MCF 10A (cell line): ENCODE results near the gene SLC38A2. TPM values are rescaled to one million over a fixed set of nuclear protein-coding genes. Genes with fewer than 3 reads are reported as not detected.

ENCODE experiments used
- BruUV-seq: library from RNA; stranded (reverse); fragments of 400-500 nt; replicated peaks from 2 replicates; lab custom pipeline; 2021; lab: Mats Ljungman, UMichigan
- CTCF ChIA-PET: fragments of 300-600 bp; sonication (Branson Sonifier 250); formaldehyde crosslinking; extraction: SDS; loops from one replicate; lab custom pipeline; 2021; ENCODE audit warnings: antibody characterized with exemption, inconsistent platforms; lab: Yijun Ruan, JAX
- POLR2A ChIA-PET: fragments of 300-600, 350-650 bp; sonication (Branson Sonifier 250); formaldehyde crosslinking; extraction: SDS; loops from one replicate; lab custom pipeline; 2020; ENCODE audit warnings: antibody characterized with exemption, inconsistent platforms; lab: Yijun Ruan, JAX
- DNase-seq: peaks from one replicate; pipeline ENCODE4 v3.0.0-alpha.2; 2018; ENCODE audit not compliant: unreplicated experiment
- H3K27ac Mint-ChIP-seq: one replicate; pipeline ENCODE4 v1.8.0; 2022; ENCODE audit warnings: mild to moderate bottlenecking, low read depth, mixed read lengths; ENCODE audit not compliant: unreplicated experiment
- H3K27me3 Mint-ChIP-seq: one replicate; pipeline ENCODE4 v1.8.0; 2022; ENCODE audit warnings: mixed read lengths; ENCODE audit not compliant: insufficient read depth, unreplicated experiment
- H3K36me3 Mint-ChIP-seq: one replicate; pipeline ENCODE4 v1.8.0; 2022; ENCODE audit warnings: mild to moderate bottlenecking, moderate library complexity, mixed read lengths; ENCODE audit not compliant: insufficient read depth, unreplicated experiment
- H3K4me1 Mint-ChIP-seq: one replicate; pipeline ENCODE4 v1.8.0; 2022; ENCODE audit warnings: mixed read lengths; ENCODE audit not compliant: insufficient read depth, unreplicated experiment
- H3K4me3 Mint-ChIP-seq: one replicate; pipeline ENCODE4 v1.8.0; 2022; ENCODE audit warnings: mild to moderate bottlenecking, moderate library complexity, mixed read lengths; ENCODE audit not compliant: unreplicated experiment
- H3K9me3 Mint-ChIP-seq: one replicate; pipeline ENCODE4 v1.8.0; 2022; ENCODE audit warnings: mixed read lengths; ENCODE audit not compliant: unreplicated experiment
- intact Hi-C: fragments of 100-400 bp; cut with micrococcal nuclease; formaldehyde crosslinking; loops from 2 replicates; pipeline ENCODE4 v1.14.1; 2022
- total RNA-seq: library from RNA; stranded (reverse); gene quantifications from 2 replicates; pipeline ENCODE4 v1.2.3, GENCODE V29; 2022
- TF ChIP-seq, protein P1 (sequence below): fragments of 200-600 bp; IDR thresholded peaks from one replicate; pipeline ENCODE4 v1.8.0; 2022; ENCODE audit warnings: antibody characterized with exemption, mild to moderate bottlenecking; ENCODE audit not compliant: unreplicated experiment

Gene SLC38A2
- total RNA-seq, 1 experiment from 2014 or later, result 1,070 TPM

DNA sequence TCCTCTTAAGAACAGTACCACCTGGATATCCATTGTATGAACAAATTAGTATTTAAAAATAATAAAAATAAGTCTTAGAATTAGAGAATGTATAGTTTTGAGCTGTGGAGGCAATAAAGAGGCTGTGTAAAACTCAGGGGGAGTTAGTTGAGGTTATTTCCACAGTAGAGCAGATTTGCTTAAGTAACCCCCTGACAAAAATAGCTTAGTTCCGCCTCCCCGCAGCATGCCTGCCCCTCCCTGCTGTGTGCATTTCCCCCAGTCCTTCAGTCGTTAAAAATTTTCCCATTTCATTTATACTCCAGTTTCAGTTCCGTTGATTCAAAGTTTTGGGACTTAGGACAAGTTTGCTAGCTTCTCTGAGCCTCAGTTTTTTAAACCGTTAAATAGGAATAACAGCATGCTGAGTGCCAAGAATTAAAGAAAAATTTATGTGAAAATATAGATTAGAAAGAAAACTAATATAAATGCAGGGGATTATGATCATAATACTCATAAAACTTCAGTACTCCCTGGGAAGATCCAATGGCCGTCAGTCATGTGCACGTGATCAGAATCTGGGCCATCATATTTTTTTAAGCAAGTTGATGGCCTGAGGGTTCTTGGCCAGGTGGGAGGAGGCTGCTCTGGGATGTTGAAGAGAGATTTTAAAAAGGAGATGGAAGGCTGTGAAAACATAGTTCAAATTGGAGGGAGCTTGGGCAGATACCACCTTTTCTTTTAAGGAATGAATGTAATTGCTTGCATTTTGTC, 14.5 kb upstream of the SLC38A2 start:
- Mint-ChIP-seq H3K27ac (peak overlapping the region; percentile 97), H3K9me3 (no peaks in the 10 kb centered on the region), H3K4me1 (peaks cover 53% of the 10 kb centered on the region), H3K36me3 (peaks cover 8% of the 10 kb centered on the region), H3K4me3 (peak overlapping the region; percentile 45), H3K27me3 (no peaks in the 10 kb centered on the region)
- TF ChIP-seq, protein P1, sequence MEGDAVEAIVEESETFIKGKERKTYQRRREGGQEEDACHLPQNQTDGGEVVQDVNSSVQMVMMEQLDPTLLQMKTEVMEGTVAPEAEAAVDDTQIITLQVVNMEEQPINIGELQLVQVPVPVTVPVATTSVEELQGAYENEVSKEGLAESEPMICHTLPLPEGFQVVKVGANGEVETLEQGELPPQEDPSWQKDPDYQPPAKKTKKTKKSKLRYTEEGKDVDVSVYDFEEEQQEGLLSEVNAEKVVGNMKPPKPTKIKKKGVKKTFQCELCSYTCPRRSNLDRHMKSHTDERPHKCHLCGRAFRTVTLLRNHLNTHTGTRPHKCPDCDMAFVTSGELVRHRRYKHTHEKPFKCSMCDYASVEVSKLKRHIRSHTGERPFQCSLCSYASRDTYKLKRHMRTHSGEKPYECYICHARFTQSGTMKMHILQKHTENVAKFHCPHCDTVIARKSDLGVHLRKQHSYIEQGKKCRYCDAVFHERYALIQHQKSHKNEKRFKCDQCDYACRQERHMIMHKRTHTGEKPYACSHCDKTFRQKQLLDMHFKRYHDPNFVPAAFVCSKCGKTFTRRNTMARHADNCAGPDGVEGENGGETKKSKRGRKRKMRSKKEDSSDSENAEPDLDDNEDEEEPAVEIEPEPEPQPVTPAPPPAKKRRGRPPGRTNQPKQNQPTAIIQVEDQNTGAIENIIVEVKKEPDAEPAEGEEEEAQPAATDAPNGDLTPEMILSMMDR, result no peak
- TSS peak; percentile 6 for BruUV-seq
- intact Hi-C loops, result loop anchor here (1.0 kb wide), 1 partner anchor 43 kb away; no protein-coding TSS in a partner anchor
- ChIA-PET POLR2A (interaction anchor here (0.8 to 15.1 kb wide), 31 partner anchors 9 to 314 kb away, joined by 3 to 302 read pairs (median 10); partner anchors contain the start of genes SLC38A1 and SLC38A2), CTCF (interaction anchor here (0.6 to 1.9 kb wide), 5 partner anchors 14 to 161 kb away, joined by 3 to 11 read pairs (median 3); no protein-coding TSS in a partner anchor)
- DNase-seq, result peak; percentile 55

DNA sequence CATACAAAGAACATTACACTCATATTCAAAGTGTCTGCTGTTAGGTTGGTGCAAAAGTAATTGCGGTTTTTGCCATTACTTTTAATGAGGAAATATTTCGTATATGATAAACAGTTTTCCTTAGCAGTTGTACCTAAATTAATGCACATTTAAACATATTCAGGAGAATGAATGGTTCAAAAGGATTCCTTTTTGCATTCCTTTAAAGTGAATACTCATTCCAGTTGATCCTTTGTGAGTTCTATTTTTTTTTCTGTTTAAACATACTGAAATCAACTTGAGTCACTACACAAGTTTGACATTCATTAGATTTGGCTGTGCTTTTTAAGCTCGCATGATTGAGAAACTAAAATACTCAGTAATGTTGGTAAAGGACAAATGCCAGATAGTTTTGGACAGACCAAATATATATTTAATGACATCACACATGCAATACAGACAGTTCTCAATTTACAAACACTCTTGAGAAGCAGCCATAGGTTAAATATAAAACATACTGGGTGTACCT, 13.8 kb upstream of the SLC38A2 start:
- H3K4me1 Mint-ChIP-seq, result peaks cover 53% of the 10 kb centered on the region
- TF ChIP-seq, protein P1, result no peak
- intact Hi-C loops, result loop anchor here (1.0 kb wide), 1 partner anchor 44 kb away; no protein-coding TSS in a partner anchor
- no peaks in the 10 kb centered on the region for H3K27me3 Mint-ChIP-seq
- ChIA-PET POLR2A (interaction anchor here (0.6 to 15.1 kb wide), 36 partner anchors 9 to 697 kb away, joined by 3 to 302 read pairs (median 6); partner anchors contain the start of genes SCAF11, SLC38A1 and SLC38A2), CTCF (interaction anchor here (0.6 to 3.5 kb wide), 8 partner anchors 13 to 598 kb away, joined by 3 to 11 read pairs (median 3); no protein-coding TSS in a partner anchor)
- peak overlapping the region; percentile 45 for H3K4me3 Mint-ChIP-seq
- BruUV-seq, result no TSS peak
- peak overlapping the region; percentile 97 for H3K27ac Mint-ChIP-seq
- H3K9me3 Mint-ChIP-seq, result no peaks in the 10 kb centered on the region
- DNase-seq, result peak; percentile 89
- H3K36me3 Mint-ChIP-seq, result peaks cover 8% of the 10 kb centered on the region

DNA sequence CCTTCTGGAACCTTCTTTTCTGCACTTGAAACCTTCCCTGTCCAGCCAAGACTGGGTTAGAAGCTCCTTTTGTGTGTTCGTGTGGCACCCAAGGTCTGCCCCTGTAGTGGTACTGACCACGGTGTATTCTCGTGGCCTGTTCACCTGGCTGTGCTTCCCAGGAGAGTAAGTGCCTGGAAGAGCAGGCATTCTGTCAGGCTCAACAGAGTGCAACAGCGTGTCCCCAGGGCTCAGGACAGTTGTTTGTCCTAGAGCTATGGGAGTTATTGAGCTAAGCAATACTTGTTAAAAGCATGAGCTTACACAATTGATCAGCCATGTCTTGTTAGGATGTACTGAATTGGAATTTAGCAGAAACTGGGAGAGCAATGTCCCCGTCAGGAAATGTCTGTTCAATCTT, 12.9 kb upstream of the SLC38A2 start:
- Mint-ChIP-seq H3K36me3 (peaks cover 8% of the 10 kb centered on the region), H3K27ac (peak overlapping the region; percentile 97), H3K9me3 (no peaks in the 10 kb centered on the region), H3K4me3 (peak overlapping the region; percentile 91), H3K27me3 (no peaks in the 10 kb centered on the region), H3K4me1 (peaks cover 47% of the 10 kb centered on the region)
- peak; percentile 37 for DNase-seq
- intact Hi-C loops, result no loop called here
- POLR2A ChIA-PET, result interaction anchor here (0.8 to 15.1 kb wide), 23 partner anchors 17 to 698 kb away, joined by 3 to 302 read pairs (median 17); partner anchors contain the start of genes SLC38A1 and SLC38A2
- CTCF ChIA-PET, result interaction anchor here (0.6 to 3.5 kb wide), 14 partner anchors 10 to 1528 kb away, joined by 3 to 11 read pairs (median 3); no protein-coding TSS in a partner anchor
- BruUV-seq, result no TSS peak
- TF ChIP-seq, protein P1, result no peak
